ENCODE results near the gene HABP4.

HABP4 gene

DNA sequence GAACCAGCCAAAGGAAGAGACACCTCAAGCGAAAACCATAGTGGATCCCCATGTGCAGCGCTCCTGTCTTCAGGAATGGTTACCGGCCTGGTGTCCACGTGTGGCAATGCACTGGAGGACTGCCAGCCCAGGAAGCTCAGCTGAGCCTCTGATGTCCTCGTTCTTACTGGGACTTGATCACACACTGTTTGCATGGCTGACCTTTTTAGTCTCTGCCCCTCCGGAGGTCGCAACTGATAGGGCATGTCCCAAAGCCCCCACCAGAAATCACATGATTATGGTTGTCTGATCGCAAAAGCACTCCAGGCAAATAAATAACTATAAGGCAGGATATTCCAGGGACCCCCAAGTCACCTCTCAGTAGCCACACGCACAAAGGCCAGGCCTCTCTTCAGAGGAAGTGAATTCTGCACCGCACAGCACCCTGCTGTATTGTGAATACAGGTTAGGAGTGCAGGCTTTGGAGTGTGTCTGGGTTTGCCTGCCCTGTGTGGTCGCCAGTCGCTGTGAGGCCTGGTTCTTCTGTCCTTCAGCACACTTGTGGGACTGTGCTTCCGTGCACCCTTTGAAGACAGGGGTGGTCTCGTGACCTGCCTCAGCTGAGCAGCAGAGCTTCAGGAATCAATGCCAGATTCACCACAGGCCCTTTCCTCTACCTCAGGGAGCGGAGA, 13.4 kb upstream of the HABP4 start:
- DNase-seq, result no peak

DNA sequence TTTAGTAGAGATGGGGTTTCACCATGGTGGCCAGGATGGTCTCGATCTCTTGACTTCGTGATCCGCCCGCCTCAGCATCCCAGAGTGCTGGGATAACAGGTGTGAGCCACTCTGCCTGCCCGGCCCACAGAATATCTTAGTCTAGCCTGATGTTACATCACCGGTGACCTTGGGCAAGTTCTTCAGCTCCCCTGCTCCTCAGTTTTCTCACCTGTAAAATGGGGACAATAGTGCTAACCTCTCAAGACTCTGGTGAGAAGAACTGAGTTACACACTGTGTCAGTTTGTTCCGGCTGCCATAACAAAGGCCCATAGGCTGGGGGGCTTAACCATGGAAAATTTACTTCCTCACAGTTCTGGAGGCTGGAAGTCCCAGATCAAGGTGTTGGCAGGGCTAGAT, 12.5 kb upstream of the HABP4 start:
- no peak for DNase-seq

DNA sequence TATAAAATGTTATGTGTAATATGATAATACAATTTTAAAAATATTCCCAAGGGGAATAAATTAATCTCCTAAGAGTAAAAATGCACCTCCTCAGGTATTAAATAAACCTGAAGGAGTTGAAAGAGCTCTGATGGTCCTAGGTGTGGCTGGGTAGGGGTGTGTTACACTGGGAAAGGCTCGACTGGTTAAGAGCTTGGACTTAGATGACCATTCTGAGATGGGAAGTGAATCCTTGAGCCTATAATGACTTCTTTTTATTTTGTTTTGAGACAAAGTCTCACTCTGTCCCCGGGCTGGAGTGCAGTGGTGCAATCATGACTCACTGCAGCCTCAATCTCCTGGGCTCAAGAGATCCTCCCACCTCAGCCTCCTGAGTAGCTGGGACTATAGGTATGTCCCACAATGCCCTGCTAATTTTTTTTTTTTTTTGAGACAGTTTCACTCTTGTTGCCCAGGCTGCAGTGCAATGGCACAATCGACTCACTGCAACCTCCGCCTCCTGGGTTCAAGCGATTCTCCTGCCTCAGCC, 9.2 kb upstream of the HABP4 start:
- no peak for DNase-seq

DNA sequence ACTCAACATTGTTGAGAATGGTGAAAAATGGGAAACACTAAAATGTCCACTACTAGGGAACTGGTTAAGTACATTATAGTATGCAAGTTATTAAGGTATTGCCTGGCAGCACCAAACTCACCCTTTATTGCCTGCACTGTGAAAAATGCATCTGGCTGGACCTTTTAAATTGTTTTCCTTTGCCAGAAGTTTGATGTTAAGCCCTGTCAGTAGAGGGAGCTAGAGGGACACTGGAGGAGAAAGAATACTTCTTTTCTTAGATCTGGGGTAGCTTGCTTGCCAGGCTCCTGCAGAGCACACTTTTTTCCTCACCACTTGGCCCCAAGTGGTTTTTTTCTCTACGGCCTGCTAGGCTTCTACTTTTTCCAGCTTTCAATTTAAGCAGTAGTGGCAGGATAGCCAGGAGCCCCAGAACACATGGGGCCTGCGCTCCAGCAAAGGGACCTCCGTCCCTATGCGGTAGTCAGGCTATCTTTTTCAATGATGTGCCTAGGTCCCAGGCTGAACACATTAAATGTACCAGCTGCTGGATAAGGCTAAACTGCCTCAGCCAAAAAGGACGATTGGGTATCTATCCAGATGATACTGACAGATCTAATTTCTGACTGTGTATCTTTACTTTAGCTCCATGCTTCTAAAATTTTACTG, 8.0 kb upstream of the HABP4 start:
- peak; percentile 13 for DNase-seq

DNA sequence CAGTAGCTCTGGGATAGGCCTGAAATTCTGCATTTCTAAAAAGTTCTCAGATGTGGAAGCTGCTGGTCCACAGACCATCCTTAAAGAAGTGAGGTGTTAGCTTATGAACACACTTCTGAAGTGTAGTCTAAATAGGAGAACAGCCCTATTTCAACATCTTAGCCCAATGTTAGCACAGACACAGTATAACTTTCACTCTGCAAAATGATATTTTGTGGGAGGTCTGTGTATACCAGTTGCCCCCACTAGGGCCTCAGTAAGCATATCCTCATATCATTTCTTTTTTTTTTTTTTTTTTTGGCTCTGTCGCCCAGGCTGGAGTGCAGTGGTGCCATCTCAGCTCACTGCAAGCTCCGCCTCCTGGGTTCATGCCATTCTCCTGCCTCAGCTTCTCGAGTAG, 7.5 kb upstream of the HABP4 start:
- DNase-seq, result no peak

DNA sequence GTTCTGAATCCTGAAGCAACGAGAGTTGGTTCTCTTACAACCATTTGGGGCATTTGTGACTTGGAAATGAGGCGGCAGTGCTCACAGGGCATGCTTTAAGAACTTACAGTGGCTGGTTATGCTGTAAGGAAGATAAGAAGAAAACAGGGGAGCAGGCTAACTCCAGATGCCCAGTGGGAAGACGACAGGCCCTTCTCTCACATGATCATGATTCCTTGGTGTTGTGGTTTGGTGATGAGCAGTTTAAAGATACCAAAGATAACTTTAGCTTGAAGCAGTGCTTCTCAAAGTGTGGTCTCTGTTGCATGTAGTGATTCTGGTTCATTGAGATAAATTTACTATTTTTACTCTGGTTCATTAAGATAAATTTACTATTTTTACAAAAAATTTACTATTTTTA, 2.6 kb upstream of the HABP4 start:
- DNase-seq, result no peak

DNA sequence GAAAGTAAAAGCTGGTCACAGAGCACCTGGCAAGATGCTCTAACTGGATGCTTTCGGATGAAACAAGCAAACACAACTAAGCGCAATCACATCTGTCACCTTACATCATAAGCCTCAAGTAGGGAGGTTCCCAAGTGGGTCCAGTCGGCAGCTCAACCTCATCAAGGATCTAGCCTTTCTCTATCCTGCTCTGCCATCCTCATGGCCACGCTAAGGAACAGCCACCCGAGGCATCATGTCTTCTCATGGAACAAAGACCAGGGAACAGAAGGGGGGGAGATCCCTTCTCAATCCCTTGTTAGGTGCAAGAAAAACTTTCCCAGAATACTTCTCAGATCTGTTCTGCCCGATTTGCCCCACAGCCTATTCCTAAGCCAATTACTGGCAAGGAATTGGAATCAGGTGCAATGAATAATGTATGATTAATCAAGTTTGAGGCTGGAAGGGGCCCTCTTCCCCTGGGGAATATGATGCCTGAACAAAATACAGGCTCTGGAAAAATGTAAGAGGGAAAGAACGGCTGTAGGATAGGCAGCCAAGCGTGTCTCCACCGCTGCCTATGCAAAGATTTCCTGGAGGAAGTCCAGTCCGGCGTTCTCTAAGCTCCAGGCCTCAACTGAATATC, 1.3 kb upstream of the HABP4 start:
- DNase-seq, result no peak

DNA sequence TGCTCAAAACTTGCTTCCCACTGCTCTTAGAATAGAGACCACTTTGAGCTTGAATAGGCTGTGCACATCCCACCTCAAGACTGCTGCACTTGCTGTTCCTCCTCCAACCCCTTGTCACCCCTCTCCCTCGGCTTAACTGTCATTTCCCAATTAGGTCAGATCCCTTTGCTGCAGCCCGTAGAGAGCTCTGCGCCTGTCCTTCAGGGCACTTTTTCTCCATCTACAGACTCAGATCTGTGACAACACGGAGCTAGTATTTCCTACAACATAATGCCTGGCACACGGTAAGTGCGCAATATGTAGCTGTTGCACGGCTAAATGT, 485 bp upstream of the HABP4 start:
- DNase-seq, result no peak

DNA sequence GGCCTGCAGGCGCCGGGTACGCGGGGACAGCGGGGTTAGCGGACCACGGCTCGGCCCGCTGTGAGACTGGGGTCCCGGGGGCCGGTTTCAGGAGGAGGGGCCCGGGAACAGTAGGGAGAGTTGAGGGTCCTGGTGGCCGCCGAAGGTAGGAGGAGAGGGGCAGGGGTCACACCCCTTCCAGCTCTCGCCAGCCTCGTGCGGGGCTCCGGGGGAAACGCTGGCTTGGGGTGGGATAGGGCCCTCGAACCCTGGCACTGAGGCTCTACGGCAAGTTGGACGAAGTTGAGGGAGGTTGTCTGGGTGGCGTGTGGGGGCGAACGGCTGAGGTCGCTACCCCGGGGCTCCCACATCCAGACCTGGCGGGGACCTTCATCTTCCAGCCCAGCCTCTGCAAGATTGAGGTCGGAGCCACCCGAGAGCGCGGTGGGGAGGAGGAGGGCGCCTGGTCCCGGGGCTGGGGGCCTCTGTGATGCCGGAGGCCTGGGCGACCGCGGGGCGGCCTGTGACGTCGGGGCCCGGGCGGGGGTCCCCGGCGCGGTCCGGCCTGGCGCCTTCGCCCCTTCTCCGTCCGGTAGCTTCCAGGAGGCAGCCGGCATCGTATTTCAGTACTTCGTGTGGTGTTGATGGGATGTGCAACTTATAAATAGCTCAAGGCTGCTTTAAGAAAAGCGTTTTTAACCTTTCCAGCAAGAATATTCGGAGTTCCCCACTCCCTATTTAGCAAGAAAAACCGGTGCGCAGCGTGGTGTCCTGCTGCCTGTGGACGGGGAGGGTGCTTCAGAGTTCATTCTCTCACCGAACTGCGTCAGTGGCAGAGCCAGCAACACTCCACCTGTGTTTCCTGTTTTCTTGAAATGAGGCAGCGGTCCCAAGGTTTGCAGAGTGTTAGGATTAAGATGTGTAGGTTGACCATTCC, 902 bp downstream of the HABP4 start:
- peak; percentile 10 for DNase-seq

DNA sequence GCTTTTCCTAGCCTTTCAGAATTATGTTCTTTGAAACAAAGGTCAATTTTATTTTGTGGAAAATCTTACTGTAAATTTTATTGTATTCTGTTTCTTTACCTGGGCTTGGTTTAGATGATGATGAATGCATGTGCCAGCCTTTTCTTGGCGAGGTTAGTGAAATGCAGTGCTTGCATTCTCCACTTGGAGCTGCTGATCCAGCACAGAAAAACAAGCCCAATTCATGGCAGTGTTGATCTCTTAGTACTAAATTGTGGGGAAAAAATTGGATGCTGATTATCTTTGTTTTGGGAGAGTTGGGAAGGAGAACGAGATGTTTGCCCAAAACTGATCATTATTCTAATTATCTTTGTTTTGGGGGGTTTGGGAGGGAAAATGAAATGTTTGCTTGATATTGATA, 3.7 kb downstream of the HABP4 start:
- no peak for DNase-seq

DNA sequence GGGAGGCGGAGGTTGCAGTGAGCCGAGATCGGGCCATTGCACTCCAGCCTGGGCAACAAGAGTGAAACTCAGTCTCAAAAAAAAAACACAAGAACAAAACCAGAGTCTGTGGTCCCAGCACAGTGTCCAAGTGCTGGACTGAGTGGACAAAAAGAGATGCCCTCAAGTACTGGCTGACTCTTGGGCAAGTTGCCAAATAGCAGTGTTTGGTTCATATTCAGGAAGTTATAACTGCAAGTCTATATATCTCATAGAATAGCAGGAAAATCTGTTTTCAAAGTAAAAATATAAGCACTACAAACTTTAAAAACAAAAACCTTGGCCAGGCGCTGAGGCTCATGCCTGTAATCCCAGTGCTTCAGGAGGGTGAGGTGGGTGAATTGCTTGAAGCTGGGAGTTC, 7.3 kb downstream of the HABP4 start:
- no peak for DNase-seq

DNA sequence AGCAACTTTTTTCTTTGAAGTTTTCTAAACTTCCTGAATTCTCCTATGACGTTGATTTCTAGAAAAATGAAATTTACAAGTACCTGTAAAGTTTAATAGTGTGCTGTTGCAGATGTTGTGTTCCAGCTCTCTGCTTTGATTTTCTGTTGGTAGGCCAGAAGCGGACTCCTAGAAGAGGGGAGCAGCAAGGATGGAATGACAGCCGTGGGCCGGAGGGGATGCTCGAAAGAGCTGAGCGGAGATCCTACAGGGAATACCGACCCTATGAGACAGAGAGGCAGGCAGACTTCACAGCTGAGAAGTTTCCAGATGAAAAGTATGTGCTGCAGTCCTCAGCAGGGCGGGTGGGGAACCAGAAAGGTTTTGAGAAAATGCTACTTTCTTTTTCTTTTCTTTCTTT, 8.3 kb downstream of the HABP4 start:
- no peak for DNase-seq

DNA sequence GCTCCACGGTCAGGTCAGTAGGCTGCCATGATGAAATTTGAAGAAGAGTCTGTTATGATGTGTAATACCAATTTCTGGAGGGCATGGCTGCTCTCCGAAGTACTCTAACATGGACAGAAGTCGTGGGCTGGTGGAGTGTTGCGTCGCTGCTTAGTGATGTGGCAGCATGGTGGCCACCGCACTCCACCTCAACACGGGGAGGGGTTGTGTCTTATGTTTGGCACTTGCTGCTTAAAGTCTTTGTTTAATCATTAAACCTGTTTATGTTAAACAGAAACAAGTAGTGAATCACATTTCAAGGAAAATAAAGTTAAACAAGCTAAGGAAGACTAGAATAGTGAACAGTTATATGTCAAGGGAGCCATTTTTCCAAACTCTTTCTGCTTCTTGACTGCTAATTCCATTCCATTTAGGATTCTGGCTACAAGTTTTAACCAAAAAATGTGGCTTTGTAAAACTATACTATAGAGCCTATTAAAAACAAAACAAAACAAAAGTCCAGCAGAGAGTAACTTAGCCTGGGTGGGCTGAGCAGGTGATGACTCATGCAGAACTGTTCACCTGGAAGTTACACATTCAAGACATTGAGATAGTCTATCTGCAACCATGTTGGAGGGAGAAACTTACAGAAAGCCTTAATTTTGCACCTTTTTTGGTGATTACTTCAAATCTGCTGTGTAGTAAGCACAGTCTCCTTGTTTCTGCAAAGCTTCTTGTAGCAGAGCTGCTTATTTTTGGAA, 9.5 kb downstream of the HABP4 start:
- no peak for DNase-seq

DNA sequence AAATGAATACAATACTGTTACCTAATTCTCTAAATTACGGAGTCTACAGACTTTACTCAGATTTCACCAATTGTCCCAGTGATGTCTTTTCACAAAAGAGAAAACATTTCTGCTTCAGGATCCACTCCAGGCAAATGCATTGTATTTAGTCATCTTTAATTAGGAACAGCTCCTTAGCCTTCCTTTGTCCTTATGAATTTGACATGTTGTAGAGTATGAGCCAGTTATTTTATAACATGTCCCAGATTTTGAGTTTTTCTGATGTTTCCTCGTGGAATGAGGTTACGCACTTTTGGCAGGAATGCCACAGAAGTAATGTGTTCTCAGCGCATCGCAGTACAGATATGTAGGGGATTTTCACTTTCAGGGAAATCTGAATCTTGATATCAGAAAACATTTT, 10.5 kb downstream of the HABP4 start:
- DNase-seq, result no peak

DNA sequence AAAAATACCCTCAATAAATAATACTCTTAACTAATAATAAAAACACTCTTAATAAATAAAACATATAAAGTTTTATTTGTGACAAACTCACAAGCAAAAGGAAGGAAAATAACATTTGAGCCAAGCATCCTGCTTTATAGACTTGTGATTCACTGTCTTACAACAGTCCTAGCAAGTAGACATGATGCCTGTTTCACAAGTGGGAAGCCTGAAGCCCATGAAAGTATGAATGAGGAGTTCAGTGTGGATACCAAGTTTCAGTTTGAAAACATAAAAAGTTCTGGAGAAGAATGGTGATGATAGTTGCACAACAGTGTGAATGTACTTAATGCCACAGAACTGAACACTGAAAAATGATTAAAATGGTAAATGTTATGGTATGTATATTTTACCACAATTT, 10.9 kb downstream of the HABP4 start:
- DNase-seq, result no peak

DNA sequence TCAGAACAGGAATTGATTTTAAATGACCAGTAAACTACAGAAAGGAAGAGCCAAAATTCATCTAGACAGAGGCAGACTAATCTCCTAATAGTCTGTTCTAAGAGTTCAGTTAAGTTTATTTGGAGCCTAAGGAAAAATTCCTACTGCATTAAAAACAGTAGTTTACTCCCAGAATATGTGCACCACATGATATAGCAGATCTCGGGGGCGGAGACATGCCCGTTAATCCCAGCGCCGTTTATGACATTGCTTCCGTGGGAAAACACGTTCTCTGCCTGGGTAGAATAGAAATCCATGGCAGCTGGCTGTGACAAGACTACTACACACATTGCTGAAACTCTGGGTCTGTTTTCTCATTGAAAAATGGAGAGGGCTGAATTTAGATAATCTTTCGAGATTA, 11.4 kb downstream of the HABP4 start:
- no peak for DNase-seq

DNA sequence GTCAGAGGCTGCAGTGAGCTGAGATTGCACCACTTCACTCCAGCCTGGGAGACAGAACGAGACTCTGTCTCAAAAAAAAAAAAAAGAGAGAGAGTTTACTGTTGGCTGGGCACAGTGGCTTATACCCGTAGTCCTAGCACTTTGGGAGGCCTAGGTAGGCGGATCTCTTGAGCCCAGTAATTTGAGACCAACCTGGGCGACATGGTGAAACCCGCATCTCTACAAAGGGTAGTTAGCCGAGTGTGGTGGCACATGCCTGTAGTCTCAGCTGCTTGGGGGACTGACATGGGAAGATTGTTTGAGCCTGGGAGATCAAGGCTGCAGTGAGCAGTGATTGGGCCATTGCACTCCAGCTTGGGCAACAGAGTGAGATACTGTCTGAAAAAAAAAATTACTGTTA, 12.6 kb downstream of the HABP4 start:
- DNase-seq, result no peak

DNA sequence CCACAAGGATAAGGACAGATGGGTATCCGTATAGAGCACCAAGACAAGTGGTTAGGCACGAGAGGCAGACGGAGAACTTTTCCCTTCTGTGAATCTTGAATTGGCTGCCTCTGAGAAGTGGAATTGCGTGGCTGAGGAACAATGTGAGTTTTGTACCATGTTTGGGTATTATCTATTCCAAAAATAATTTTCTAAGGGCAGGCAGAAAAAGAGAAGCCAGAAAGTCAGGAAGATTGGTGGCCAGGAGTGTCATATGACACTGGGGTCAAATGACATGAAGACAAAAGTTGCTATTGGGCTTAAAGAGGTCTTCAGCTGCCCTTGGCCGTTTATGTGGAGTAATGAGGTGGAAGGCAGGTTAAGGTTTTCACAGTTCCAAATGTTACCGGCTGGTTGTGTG, 14.5 kb downstream of the HABP4 start:
- no peak for DNase-seq

DNA sequence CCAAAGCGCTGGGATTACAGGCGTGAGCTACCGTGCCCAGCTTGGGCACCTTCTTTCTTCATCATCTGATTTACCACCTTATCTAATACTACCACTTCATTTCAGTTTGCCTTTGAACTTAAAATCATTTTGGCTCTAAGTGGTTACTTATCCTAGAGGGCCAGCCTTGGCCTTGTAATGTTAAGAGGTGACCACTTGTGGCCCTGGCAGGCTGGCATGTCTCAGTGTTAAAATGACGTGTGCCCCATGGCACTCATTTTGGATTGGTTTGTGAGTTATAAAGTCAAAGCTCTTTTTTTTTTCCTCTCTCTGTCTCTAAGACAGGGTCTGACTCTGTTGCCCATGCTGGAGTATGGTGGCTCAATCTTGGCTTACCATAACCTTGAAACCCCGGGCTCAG, 17.8 kb downstream of the HABP4 start:
- no peak for DNase-seq

DNA sequence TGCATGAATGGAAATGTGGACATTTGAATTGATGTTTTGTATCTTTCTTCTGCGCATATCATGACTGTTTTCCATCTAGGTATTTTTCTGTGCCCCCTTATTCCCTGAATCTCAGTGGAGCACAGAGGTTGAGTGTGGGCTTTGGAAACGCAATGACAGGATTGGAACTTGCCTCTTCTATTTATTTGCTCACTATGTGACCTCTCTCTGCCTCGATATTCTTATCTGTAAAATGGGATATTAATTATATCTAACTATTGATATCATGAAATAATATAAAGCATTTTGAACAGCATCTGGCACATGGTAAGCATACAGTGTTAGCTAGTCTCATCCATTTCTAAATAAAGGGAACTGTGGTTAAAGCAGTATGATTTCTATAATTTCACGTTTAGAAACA, 26.0 kb downstream of the HABP4 start:
- DNase-seq, result no peak

DNA sequence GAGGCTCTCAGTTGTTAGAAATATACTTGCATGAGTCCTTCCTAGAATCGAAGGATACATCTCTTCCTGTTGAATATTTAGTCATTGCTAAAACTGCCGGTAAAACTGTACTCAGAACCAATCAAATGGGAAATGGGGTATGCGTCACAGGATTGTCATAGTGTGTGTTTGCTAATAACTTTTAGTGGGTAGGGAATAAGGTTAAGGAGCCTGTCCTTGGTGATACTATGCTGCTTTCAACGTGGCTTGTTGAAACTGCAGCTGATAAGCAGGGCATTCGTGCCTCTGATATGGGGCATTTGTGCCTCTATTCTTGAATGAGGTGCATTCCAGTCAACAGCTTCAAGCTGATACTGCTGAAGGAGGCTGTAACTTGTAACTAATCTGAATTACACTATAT, 26.6 kb downstream of the HABP4 start:
- no peak for DNase-seq

DNA sequence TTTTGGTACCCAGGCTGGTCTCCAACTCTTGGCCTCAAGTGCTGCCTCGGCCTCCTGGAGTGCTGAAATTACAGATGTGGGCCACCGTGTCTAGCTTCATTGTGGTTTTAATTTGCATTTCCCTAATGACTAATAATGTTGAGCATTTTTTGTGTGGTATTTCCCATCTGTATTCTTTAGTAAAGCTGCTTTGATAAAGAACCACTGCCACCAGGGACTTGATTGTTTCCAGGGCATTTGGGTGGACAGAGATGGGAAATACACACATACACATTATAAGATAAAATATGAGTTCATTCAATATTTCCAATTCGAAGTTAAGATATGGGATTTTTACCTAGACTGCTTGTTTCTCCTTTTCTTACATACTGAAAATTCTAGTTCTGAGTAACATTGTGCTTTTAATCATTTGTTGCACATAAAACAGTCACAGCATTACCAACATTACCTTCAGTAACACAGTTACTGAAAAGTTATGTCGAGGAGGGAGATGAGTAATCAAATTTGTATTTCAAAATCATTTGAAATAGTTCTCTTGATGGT, 28.9 kb downstream of the HABP4 start:
- DNase-seq, result no peak

DNA sequence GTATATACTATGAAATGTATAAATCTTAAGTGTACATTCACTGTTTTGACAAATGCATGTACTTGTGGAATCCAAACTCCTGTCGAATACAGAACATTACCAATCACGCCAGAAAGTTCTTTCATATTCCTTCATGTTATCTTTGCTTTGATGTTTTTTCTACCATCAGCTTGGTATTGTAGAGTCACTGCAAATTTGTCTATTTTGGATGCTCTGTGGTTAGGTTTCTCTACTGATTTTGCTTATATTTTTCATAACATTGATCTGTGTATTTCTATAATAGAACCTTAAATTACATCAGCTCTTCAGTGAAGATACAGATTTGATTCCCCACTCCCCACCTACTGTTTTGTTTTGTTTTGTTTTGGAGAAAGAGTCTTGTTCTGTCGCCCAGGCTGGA, 30.8 kb downstream of the HABP4 start:
- DNase-seq, result no peak

All from NCI-H1105 treated with DMSO at 0.1 percent for 48 hours (cell line).